ENCODE measurements around the gene PDE10A.
"Not testable (repeated sequence)": the region's sequence is repeated elsewhere in the genome, so short reads cannot be mapped to it uniquely, and the experiment has no call there.

Gene PDE10A

DNA sequence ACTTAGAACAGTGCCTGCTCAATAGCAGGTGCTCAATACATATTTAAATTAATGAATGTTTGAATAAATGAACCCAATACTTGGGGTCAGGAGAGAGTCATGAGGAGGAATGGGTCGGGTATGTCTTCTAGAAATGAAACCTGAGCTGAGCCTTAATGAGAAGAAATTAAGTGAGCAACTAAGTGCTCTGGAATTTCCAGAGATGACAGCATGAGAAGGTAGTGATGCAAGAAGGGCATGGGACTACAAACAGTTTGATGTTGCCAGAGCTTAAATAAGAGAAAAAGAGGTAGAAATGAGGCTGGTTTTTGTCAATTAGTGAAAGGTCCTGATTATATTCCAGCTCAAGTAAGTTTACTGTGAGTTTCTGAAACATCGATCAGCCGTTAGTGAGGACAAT is 82.9 kb downstream of the PDE10A start:
- no peak for DNase-seq

DNA sequence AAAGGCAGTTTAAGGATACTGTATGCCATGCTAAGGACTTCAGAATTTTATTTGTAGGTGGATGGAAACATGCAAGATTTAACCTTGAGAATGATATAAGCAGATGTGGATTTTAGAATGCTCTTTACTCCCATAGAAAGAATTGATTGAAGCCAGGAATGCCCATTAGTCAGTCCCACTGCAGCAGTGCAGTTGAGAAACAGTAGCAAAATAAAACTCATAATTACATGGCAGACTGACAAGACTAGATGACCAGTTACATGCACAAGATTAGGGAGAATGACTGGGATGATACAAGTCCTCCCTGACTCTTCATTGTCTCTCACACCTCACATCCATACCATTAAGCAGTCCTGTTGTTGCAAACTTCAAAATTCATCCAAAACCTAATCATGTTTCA is 83.9 kb downstream of the PDE10A start:
- no peak for DNase-seq

DNA sequence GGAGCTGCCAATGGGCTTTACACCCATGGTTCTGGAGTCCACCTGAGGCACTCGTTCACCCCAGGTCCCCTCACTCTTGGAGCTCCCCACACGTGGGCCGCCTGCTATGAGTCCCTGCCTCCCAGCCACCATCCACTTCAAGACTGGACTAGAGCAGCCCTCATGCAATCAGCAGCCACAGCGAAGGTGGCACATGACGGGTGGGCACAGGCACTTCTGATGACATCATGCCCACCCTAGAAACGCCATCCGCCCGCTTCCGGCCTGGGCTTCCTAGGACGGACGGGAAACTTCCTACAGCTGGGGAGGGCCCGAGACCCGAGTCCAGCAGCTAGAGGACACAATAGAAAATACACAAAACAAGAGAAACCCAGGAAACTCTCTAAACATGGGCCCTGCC is 85.5 kb downstream of the PDE10A start:
- DNase-seq: no peak

DNA sequence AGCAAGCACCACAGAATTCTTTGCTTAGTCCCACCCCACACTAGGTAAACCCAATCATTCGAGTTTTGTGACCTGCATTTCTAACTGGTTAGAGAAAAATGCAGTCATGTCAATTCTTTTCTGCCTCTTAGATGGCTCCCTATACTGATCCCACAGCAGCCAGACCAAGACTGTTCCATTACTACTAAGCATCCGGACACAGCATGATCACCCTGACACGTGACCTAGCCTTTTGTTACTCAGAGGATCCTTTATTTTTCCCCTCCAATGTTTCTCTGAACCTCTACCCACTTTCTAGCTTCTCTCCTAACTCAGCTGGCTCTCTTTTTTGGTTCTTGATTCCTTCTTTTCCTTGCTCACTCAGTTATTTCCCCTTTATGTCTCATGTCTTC is 87.9 kb downstream of the PDE10A start:
- no peak for DNase-seq

DNA sequence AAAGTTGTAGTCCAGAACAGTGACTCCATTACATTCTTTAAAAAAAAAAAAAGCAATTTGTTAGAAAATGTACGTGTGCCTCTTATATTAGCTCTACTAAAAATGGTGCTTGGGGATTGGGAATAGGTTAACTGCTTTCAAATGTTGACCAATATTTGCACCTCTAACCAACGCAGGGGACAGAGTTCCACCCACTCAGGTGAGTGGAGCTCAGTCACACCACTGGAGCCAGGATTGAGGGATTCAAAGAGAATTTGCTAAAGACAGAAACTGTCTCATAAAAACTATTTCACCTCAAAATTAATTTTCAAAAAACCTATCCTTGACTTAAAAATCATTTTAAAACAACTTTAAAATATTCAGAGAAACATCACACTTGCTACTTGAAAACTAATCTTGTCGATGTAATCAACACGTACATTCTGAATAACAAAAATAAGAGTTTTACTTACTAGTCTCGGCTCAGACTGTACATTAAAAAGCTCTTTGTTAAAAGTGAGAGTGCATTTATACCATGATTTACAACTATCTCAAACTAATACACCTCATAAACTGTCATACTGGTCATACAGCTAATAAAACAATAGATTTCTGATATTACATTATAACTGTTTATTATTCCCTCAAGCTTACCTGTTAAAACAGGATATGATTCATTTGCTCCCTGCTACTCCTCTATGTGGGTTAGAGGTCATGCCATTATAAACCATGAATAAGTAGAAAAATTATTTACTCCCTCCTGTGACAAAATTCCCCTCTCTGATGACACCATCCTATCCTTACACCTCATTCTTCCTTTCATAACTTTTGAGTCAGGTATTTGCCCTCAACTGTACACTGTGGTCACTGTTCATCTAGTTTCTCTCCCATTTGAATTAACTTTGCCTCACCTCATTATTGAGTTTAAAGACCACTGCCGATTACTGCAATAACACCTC is 88.6 kb downstream of the PDE10A start:
- no peak for DNase-seq

DNA sequence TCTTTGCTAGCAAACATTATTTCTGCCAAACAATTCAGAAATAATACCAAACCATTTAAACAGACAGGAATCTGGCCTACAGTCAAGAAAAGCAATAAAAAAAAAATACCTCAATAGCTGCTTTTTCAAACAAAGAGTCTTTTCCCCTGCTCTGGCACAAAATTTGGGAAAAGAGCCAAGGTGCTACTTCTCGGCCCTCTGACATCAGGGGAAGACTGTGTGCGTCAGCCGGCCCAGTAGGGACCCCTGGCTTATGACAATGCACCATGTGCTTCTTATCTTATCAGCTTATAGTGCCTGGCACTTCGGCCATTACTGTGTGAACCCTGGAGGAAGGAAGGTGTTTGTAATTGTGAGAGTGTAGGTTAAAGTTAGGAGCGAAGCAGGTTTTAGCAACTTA is 89.4 kb downstream of the PDE10A start:
- DNase-seq: no peak

DNA sequence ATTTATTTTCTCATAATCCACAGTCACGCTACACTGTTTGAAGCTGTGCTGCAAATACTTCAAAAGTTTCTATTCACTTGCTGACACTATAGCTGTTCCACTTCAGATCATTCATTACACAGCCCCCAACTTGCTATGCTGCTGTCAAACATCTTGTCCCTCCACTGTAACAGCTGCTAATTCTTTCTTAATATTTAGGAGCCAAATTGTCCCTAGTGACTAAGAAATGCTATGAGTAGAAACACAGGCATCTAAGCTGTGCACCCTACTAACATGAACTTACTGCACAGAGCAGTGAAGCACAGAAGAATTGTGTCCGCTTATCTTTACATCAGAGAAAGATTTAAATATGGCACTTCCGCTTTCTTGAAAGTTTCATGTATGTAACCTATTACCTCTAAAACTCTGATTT is 91.3 kb downstream of the PDE10A start:
- DNase-seq: no peak

DNA sequence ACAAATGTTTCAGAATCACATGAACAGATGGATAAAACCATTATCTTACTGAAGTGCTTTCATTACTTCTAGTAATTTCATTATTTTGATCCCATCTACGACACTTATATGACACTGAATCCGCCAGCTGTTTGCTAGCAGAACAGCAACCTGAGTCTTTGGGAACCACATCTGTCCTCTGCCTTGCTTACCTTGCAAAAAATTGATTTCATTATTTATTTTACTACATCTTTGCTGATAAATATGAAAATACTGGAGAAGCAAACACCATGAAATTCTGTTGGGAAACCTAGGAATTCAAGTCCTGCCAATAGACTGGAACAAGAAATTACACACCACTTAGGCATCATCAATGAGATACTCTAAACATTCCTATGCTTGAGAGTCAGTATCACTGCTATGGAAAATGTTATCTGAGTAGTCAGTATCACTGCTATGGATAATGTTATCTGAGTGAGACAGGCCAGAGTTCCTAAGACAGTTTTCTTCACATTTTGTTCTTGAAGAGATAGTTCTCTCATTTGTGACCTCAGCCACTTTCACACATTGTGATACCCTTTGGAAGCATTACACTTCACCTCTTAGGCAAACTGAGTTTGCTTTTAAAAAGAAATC is 91.9 kb downstream of the PDE10A start:
- DNase-seq: no peak

DNA sequence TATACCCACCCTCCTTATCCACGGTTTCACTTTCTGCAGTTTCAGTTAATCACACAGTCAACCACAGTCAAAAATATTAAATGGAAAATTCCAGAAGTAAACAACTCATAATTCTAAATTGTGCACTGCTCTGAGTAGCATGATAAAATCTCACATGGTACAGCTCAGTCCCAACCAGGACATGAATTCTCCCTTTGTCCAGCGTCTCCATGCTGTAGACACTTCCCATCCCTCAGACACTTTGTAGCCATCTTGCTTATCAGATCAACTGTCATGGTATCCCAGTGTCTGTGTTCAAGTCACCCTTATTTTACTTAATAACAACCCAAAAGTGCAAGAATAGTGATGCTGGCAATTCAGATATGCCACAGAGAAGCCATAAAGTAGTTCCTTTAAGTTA is 94.7 kb downstream of the PDE10A start:
- no peak for DNase-seq

DNA sequence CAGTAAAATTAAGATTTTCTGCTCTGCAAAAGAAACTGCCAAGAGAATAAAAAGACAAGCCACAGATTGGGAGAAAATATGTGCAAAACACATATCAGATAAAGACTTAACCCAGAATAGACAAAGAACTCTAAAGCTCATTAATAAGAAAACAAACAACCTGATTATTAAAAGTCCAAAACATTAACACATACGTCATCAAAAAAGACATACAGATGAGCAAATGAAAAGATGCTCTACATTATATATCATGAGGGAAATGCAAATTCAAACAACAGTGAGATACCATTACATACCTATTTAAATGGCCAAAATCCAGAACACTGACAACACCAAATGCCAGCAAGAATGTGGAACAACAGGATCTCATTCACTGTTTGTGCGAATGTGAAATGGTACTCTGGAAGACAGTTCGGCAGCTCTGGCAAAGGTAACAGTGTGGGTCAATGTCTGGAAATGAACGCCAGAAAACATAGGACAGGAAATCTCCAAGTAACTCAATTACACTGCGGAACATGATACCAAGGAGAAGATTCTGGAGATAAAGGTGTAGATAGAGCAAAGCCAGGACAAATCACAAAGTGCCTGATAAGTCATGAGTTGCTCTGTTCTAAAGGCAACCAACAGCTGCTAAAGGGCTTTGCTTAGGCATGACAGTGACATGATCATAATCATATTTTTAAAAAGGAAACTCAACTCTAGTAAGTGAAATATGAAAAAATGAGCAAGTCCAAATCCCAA is 96.8 kb downstream of the PDE10A start:
- no peak for DNase-seq

DNA sequence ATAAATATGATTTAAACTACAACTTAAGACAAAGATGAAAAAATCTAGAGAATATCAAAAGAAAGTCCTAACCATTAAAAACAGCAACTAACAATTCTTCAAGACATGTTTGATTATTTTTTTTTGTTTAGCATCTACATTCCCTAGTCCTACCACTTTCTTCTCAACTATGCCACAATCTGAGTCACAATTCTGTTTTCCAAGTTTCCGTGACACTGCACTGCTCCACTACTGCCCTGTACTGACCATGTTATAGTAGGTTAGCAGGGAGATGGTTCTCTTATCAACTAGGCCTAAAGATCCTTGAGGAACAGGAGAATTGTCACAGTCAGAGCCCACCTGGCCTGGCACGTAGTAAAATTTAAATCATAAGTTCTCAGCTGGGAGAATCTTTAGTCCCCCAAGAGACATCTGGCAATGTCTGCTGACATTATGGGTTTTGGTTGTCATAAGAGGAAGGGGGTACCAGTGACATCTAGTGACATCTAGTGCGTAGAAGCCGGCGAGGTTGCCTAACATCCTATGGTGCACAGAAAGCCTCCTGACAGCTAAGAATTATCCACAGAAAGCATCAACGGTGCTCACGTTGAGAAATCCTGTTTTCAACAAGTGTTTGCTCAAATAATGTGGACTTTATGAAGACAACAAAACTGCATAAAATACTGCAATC is 100.5 kb downstream of the PDE10A start:
- no peak for DNase-seq

DNA sequence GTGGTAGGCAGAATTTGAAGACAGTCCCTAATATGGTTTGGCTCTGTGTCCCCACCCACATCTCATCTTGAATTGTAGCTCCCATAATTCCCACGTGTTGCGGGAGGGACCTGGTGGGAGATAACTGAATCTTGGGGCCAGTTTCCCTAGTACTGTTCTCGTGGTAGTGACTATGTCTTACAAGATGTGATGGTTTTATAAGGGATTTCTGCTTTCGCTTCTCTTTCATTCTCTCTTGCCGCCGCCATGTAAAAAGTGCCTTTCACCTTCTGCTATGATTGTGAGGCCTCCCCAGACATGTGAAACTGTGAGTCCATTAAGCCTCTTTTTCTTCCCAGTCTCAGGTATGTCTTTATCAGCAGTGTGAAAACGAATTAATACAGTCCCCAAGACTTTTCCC is 103.4 kb downstream of the PDE10A start:
- no peak for DNase-seq

DNA sequence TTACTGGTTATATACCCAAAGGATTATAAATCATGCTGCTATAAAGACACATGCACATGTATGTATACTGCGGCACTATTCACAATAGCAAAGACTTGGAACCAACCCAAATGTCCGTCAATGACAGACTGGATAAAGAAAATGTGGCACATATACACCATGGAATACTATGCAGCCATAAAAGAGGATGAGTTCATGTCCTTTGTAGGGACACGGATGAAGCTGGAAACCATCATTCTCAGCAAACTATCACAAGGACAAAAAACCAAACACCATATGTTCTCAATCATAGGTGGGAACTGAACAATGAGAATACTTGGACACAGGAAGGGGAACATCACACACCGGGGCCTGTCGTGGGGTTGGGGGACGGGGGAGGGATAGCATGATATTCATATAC is 104.9 kb downstream of the PDE10A start:
- DNase-seq: not testable (repeated sequence)

DNA sequence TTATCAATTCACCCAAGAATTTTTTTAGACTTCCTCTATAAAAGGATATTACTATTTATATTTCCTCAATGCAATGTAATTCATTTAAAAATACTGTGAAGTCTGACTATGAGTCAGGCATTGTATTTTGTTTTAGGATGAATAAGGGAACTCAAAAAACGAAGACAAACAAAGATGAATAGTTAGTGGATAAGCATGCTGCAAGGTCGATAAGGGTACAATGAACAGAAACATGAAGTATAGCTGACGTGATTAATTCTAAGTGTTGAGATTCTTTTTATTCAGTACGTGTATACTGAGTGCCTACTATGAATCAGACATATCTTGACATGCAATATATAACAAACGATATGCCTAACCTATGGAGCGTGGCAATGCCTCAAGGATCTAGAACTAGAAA is 105.4 kb downstream of the PDE10A start:
- DNase-seq: no peak

DNA sequence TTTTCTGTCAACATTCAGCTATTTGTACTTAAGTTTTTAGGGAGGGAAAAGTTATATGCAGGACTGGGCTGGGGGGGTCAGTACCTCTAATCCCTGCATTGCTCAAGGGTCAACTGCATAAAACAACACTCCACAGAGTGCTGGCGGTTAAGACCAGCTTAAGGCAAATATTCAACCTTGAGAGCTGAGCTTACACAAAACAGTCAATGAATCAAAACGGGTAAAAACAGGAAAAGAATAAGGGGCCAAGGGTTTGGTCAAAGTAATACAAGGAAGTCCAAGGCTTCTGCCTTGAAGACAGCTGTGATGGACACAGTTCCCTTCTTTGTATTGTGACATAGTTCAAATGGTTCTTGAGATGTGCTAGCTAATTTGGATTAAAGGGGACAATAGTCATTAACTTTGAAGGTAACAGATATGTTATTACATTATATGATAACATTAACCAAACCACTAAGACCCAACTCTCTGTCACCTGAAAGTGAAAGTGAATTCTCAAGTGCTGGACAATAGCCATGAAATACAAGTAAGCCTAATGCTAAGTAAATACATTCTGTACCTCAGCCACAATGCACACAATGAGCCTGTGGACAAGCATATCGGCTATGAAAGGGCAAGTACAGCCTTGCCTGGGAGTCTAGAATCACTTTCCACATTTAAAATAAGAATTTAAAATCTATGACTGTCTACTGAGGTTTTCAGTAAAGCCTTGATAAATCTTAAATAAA is 106.8 kb downstream of the PDE10A start:
- no peak for DNase-seq

DNA sequence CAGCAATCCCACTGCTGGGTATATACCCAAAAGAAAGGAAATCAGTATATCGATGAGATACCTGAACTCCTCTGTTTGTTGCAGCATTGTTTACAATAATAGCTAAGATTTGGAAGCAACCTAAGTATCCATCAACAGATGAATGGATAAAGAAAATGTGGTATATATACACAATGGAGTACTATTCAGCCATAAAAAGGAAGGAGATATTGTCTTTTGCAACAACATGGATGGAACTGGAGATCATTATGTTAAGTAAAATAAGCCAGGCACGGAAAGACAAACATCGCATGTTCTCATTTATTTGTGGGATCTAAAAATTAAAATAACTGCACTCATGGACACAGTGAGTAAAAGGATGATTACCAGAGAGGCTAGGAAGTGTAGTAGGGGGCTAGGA is 108.4 kb downstream of the PDE10A start:
- DNase-seq: not testable (repeated sequence)

DNA sequence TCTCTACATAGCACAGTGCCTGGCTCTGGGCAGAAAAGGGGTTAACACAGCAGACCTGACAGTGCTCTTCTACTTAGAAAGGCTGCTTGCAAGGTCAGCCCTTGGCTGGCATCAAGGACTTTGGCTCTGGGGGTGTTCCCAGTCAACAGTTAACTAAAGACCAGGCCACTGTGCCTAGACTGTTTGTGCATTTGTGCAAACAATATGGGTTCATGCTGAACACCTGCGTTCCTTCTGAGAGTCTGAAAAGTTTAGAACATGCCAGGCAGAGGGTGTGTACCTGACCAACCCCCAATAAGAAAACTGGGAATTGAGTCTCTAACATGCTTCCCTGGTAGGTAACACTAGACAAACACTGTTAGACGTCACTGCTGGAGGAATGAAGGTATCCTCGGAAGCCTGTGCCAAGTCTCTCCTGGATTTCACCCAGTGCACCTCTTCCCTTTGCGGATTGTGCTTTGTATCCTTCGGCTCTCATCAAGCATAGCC is 110.7 kb downstream of the PDE10A start:
- DNase-seq: no peak

DNA sequence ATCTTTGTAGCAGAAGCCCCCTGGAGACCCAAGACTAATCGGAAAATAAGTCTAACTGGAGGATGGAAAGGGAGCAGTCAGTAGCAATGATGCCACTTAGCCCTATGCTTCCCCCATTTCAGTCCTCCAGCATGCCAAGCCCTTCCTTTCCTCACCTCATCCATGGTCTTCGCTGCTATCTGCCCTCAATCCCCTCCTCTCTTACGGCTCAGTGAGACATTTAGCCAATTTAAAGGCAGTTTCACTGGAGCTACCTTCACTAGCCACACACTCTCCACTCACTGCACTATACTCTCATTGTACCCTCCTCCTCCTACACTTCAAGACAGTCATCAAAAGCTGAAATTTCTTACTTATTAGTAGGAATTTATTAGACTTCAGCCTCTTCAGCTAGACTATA is 111.2 kb downstream of the PDE10A start:
- DNase-seq: no peak

DNA sequence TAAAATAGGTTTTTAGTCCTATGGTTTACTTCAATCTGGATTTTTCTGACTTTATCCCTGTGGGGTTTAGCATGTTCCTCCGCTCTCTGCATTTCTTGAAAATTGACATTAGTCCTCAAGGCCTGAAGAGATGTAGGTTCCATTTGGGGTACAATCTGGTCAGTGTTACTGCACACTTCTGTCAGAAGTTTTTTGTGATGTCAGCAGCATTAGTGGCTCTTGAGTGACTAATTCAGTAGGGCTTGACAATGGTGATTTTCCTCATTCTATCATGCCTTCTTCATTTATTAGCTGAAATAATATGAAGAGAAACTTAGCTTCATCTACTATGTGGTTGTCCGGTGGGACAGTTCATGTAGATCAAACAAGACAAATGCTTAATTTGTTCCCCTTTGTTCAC is 114.6 kb downstream of the PDE10A start:
- no peak for DNase-seq

DNA sequence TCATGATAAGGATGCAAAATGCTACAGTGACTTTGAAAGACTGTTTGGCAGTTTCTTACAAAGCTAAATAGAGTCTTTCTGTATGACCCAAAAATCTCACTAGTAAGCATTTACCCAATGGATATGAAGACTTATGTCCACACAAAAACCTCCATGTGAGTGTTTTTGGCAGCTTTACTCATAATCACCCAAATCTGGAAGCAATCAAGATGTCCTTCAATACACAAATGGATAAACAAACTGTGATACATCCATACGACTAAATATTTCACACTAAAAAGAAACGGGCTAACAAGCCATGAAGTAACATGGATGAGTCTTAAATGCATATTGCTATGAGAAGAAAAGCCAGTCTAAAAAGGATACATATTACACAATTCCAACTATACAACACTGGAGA is 117.2 kb downstream of the PDE10A start:
- DNase-seq: no peak

DNA sequence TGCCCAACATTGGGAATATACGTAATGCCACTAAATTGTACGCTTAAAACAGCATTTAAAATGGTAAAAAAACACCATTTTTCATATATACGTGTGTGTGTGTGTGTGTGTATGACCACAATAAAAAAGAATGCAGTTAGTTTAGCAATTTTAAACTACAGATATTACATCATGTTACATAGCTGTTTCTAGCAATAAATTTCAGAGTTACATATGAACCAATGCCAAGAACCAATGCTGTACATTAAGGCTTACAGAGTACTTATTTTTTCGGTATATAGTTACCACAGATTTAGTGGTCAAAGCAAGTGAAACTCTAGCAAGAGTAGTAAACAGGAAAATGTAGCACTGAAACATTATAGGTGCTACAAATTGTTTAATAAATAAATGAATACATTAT is 119.3 kb downstream of the PDE10A start:
- DNase-seq: no peak

DNA sequence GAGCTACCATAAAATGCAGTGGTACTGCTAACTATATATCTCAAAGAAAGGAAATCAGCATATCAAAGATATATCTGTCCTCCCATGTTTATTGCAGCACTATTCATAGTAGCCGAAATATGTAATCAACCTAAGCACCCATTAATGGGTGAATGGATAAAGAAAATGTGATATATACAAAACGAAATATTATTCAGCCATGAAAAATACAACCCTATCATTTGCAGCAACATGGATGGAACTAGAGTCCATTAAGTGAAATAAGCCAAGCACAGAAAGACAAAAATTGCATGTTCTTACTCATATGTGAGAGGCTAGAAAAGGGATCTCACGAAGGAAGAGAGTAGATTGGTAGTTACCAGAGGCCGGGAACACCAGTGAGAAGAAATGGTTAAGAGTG is 126.1 kb downstream of the PDE10A start:
- no peak for DNase-seq

Measured in stimulated activated CD4-positive, alpha-beta T cell treated with anti-CD3 and anti-CD28 coated beads, Interleukin-2, amount 100 ng/mL, for 48 hours (primary cell).